WERI-Rb-1 (cell line): ENCODE data around the gene RHOH.

Experiments used
- DNase-seq: peaks from one replicate; pipeline ENCODE4 v3.0.0-alpha.2; 2020
- H3K27ac ChIP-seq: fragments of 250-450 bp; sonication (Bioruptor Pico); 2 replicates; pipeline ENCODE4 v1.5.1; 2020; ENCODE audit warnings: mild to moderate bottlenecking, moderate library complexity
- H3K27me3 ChIP-seq: fragments of 250-450 bp; sonication (Bioruptor Pico); 2 replicates; pipeline ENCODE4 v1.5.1; 2021; ENCODE audit warnings: mild to moderate bottlenecking, low read depth, moderate library complexity; ENCODE audit not compliant: insufficient read depth, severe bottlenecking
- H3K36me3 ChIP-seq: fragments of 250-450 bp; sonication (Bioruptor Pico); 2 replicates; pipeline ENCODE4 v1.5.1; 2020; ENCODE audit warnings: mild to moderate bottlenecking, moderate library complexity
- H3K4me3 ChIP-seq: 2 replicates; pipeline ENCODE4 v1.5.1; 2011; ENCODE audit warnings: low read depth, mild to moderate bottlenecking, control low read depth, low read length
- H3K9me3 ChIP-seq: fragments of 250-450 bp; sonication (Bioruptor Pico); 2 replicates; pipeline ENCODE4 v1.5.1; 2021; ENCODE audit warnings: mild to moderate bottlenecking, moderate library complexity; ENCODE audit not compliant: severe bottlenecking
- TF ChIP-seq, protein P1 (sequence below): IDR thresholded peaks from 2 replicates; pipeline ENCODE4 v1.5.1; 2011; ENCODE audit warnings: low read depth, mild to moderate bottlenecking, control low read depth, inconsistent platforms, low read length

Gene RHOH

DNA sequence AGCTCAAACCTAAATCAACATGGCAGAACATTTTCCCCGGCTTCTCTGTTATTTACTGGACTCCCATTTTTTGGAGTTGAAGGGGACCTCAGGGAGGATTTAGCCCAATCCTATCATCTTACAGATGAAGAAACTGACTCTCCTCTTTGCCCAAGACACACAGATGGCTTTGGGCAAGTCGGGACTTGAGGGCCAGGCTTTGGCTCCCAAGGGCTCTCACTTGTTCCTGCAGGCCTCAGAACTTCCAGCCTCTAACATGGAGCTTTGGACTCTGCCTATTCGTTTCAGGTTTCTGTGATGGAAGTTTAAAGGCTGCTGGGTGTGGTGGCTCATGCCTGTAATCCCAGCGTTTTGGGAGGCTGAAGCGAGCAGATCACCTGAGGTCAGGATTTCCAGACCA lies 59.5 kb downstream of the RHOH start:
- peak; percentile 49 for DNase-seq
- no peak overlapping the region for H3K4me3 ChIP-seq
- no peaks in the 10 kb centered on the region for H3K9me3 ChIP-seq
- H3K27me3 ChIP-seq = no peaks in the 10 kb centered on the region
- TF ChIP-seq, protein P1, sequence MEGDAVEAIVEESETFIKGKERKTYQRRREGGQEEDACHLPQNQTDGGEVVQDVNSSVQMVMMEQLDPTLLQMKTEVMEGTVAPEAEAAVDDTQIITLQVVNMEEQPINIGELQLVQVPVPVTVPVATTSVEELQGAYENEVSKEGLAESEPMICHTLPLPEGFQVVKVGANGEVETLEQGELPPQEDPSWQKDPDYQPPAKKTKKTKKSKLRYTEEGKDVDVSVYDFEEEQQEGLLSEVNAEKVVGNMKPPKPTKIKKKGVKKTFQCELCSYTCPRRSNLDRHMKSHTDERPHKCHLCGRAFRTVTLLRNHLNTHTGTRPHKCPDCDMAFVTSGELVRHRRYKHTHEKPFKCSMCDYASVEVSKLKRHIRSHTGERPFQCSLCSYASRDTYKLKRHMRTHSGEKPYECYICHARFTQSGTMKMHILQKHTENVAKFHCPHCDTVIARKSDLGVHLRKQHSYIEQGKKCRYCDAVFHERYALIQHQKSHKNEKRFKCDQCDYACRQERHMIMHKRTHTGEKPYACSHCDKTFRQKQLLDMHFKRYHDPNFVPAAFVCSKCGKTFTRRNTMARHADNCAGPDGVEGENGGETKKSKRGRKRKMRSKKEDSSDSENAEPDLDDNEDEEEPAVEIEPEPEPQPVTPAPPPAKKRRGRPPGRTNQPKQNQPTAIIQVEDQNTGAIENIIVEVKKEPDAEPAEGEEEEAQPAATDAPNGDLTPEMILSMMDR = no peak
- H3K36me3 ChIP-seq = no peaks in the 10 kb centered on the region
- H3K27ac ChIP-seq = peak overlapping the region; percentile 9; the same call in 1 of the 2 replicates

DNA sequence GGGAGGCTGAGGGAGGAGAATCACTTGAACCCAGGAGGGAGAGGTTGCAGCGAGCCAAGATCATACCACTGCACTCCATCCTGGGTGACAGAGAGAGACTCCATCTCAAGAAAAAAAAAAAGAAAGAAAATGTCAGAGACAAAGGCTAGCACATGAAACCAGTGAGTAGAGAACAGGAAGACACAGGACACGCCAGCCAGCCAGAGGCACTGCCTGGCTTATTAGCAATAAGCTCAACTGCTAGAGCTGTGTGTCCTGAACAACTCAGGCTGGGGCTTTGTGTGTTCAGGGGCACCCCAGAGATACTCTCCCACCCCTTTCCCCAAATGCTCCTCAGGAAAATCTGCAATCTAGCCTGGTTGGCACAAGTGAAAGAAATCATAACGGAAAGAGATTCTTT lies 60.0 kb downstream of the RHOH start:
- Histone ChIP-seq H3K27ac (peak overlapping the region; percentile 9; the same call in 1 of the 2 replicates), H3K36me3 (no peaks in the 10 kb centered on the region), H3K4me3 (no peak overlapping the region), H3K9me3 (no peaks in the 10 kb centered on the region), H3K27me3 (no peaks in the 10 kb centered on the region)
- TF ChIP-seq, protein P1 = no peak
- no peak for DNase-seq

DNA sequence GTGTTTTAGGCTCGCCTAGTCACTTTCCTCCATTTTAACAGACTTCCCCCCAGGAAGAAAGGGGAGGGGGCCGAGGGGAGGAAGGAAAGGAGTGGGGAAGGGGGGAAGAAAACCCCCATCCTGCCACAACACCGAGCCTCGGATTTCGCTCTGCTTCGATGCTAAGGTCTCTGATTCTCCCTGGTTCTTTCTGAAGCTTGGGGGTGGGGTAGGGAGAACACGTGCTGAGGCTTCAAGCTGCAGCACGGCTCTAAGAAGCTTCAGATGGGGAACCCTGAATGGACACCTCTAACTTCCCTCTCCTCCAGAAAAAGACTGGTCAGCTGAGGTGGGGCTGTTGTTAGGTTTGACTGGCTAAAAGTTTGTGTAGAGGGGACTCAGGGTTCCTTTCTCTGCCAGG lies 61.8 kb downstream of the RHOH start:
- no peak overlapping the region for H3K4me3 ChIP-seq
- no peak overlapping the region for H3K27ac ChIP-seq
- TF ChIP-seq, protein P1 = no peak
- no peaks in the 10 kb centered on the region for H3K9me3 ChIP-seq
- no peaks in the 10 kb centered on the region for H3K27me3 ChIP-seq
- H3K36me3 ChIP-seq = no peaks in the 10 kb centered on the region
- DNase-seq = no peak

DNA sequence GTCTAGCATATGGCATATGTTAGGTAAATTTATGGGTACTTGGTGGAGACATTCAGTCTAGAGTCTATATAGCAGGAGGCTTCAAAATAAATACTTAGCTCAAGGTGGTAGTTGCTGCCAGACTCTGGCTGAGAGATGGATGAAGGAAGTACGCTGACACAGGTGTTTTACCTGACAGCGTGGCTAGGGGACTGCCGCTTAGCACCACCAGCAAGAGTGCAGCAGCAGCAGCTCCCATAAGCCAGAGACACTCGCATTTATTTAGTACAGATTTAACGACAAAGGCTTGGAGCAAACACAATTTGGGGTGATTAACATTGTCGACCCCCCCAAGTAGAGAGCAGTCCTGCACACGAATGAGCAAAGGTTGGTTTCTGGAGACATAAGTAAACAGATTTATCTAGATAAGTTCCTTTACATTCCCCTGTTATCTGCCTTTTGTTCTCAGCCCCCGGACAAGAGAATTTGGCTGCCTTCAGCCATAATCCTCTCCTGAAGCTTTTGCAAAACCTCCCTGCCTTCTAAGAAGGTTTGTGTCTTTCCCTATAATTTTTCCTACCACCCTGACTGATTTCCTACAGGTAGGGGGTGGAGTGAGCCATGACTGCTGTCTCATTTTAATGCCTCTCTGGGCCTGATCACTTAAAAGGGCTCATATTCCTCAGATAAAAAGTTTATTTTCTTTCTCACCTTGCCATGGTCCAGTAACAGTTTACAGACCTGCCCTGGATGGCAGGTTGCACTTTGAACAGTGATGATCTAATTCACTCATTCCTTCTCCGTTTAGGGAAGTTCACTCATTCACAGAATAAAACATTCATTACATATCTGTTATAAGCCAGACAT lies 64.6 kb downstream of the RHOH start:
- H3K36me3 ChIP-seq = no peaks in the 10 kb centered on the region
- H3K4me3 ChIP-seq = no peak overlapping the region
- H3K9me3 ChIP-seq = no peaks in the 10 kb centered on the region
- H3K27me3 ChIP-seq = no peaks in the 10 kb centered on the region
- H3K27ac ChIP-seq = no peak overlapping the region
- TF ChIP-seq, protein P1 = no peak
- DNase-seq = no peak

DNA sequence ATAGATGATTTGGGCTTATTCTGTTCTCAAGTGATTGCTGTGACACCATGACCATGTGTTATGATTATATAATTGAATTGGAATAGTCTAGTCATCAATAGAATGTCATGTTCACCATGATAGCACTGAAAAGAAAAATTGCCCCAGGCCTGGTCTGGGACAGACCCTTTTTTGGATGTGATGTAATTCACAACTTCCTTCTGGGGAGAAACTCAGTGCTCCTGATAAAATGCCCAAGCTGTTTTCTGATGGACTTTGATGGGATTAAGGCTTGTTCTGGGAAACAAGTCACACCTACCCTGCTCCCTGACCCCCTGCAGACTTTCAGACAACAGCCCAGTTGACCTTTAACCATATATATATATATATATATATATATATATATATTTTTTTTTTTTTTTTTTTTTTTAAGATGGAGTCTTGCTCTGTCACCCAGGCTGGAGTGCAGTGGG lies 65.3 kb downstream of the RHOH start:
- H3K36me3 ChIP-seq = no peaks in the 10 kb centered on the region
- TF ChIP-seq, protein P1 = no peak
- no peaks in the 10 kb centered on the region for H3K27me3 ChIP-seq
- H3K27ac ChIP-seq = no peak overlapping the region
- no peak overlapping the region for H3K4me3 ChIP-seq
- H3K9me3 ChIP-seq = no peaks in the 10 kb centered on the region
- DNase-seq = no peak
